ENCODE data around the gene NFS1.

DNA sequence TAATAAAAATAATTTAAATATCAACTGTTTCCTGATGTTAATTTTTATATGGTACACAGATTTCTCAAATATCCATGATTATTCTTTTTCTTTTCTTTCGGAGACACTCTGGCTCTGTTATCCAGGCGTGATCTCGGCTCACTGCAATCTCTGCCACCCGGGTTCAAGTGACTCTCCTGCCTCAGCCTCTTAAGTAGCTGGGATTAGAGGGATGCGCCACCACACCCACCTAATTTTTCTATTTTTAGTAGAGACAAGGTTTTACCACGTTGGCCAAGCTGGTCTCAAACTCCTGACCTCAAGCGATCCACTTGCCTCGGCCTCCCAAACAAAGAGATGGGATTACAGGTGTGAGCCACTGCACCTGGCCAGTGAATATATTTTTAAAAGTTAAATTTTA is 20.6 kb upstream of the NFS1 start:
- TF ChIP-seq, protein P1, sequence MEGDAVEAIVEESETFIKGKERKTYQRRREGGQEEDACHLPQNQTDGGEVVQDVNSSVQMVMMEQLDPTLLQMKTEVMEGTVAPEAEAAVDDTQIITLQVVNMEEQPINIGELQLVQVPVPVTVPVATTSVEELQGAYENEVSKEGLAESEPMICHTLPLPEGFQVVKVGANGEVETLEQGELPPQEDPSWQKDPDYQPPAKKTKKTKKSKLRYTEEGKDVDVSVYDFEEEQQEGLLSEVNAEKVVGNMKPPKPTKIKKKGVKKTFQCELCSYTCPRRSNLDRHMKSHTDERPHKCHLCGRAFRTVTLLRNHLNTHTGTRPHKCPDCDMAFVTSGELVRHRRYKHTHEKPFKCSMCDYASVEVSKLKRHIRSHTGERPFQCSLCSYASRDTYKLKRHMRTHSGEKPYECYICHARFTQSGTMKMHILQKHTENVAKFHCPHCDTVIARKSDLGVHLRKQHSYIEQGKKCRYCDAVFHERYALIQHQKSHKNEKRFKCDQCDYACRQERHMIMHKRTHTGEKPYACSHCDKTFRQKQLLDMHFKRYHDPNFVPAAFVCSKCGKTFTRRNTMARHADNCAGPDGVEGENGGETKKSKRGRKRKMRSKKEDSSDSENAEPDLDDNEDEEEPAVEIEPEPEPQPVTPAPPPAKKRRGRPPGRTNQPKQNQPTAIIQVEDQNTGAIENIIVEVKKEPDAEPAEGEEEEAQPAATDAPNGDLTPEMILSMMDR (IDR thresholded peaks at IDR 0.05; ENCODE audit: insufficient read depth, low read length): no peak
- TF ChIP-seq POLR2AphosphoS5 (IDR thresholded peaks at IDR 0.05; ENCODE audit: low read depth) (no peak), SPI1 (IDR thresholded peaks at IDR 0.05; ENCODE audit: borderline replicate concordance, low read depth) (no peak), GABPA (IDR thresholded peaks at IDR 0.05; ENCODE audit: low read depth) (no peak)
- TF ChIP-seq, protein P2, sequence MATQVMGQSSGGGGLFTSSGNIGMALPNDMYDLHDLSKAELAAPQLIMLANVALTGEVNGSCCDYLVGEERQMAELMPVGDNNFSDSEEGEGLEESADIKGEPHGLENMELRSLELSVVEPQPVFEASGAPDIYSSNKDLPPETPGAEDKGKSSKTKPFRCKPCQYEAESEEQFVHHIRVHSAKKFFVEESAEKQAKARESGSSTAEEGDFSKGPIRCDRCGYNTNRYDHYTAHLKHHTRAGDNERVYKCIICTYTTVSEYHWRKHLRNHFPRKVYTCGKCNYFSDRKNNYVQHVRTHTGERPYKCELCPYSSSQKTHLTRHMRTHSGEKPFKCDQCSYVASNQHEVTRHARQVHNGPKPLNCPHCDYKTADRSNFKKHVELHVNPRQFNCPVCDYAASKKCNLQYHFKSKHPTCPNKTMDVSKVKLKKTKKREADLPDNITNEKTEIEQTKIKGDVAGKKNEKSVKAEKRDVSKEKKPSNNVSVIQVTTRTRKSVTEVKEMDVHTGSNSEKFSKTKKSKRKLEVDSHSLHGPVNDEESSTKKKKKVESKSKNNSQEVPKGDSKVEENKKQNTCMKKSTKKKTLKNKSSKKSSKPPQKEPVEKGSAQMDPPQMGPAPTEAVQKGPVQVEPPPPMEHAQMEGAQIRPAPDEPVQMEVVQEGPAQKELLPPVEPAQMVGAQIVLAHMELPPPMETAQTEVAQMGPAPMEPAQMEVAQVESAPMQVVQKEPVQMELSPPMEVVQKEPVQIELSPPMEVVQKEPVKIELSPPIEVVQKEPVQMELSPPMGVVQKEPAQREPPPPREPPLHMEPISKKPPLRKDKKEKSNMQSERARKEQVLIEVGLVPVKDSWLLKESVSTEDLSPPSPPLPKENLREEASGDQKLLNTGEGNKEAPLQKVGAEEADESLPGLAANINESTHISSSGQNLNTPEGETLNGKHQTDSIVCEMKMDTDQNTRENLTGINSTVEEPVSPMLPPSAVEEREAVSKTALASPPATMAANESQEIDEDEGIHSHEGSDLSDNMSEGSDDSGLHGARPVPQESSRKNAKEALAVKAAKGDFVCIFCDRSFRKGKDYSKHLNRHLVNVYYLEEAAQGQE (IDR thresholded peaks at IDR 0.05; ENCODE audit: insufficient replicate concordance, low read depth): no peak

Data from HL-60 (cell line).